GM12878 (cell line): ENCODE data around the gene PRC1. TPM values are rescaled to one million over a fixed set of nuclear protein-coding genes. Genes with fewer than 3 reads are reported as not detected.

Experiments
- ATF2 ChIP-seq: IDR thresholded peaks from 2 replicates; pipeline ENCODE4 v1.6.1; 2012; ENCODE audit warnings: low read length, inconsistent platforms
- ESRRA ChIP-seq: IDR thresholded peaks from 2 replicates; pipeline ENCODE4 v1.6.1; 2012; ENCODE audit warnings: mild to moderate bottlenecking, low read length, improper control_type of control experiment
- GABPA ChIP-seq: IDR thresholded peaks from 2 replicates; pipeline ENCODE4 v1.6.1; 2014; ENCODE audit warnings: antibody characterized with exemption, low read depth, mild to moderate bottlenecking, inconsistent platforms
- IRF4 ChIP-seq: IDR thresholded peaks from 2 replicates; pipeline ENCODE4 v1.6.1; 2011; ENCODE audit warnings: low read depth, low read length
- MXI1 ChIP-seq: fragments of 150-350 bp; IDR thresholded peaks from 2 replicates; pipeline ENCODE4 v1.6.1; 2011; ENCODE audit warnings: low read depth, mild to moderate bottlenecking, inconsistent platforms, low read length, improper control_type of control experiment
- NKRF ChIP-seq: fragments of 450-650 bp; conservative IDR thresholded peaks from 2 replicates; pipeline ENCODE4 v1.6.1; 2017; ENCODE audit warnings: mild to moderate bottlenecking, moderate library complexity
- RBBP5 ChIP-seq: fragments of 200-600 bp; sonication (generic); conservative IDR thresholded peaks from 2 replicates; pipeline ENCODE4 v1.6.1; 2016
- SREBF2 ChIP-seq: IDR thresholded peaks from 2 replicates; pipeline ENCODE4 v1.6.1; 2012; ENCODE audit warnings: mild to moderate bottlenecking, low read length
- SUZ12 ChIP-seq: fragments of 200-600 bp; sonication (generic); IDR thresholded peaks from one replicate; pipeline ENCODE4 v1.6.1; 2018; ENCODE audit warnings: antibody characterized with exemption, mild to moderate bottlenecking; ENCODE audit not compliant: unreplicated experiment
- YY1 ChIP-seq: IDR thresholded peaks from 2 replicates; pipeline ENCODE4 v1.6.1; 2011; ENCODE audit warnings: low read depth, mild to moderate bottlenecking, low read length
- polyA plus RNA-seq, 11 experiments: library from polyadenylated mRNA; depleted of rRNA in 4 of 11; unstranded in 6 of 11; stranded (reverse) in 5 of 11; fragments of >200 nt; fragmentation: Nextera tagmentation in 4 of 11; fragmentation: Illumina TruSeq in 1 of 11; extraction: Ambion mirVana in 4 of 11; extraction: Trizol in 1 of 11; gene quantifications; 1 replicate in 1 of 11; 2 replicates in 10 of 11; pipeline versions ENCODE4 v1.2.1 to v1.2.3, GENCODE V29; 2011 to 2016; ENCODE audit warnings: inconsistent platforms in 2 of 11, missing spikeins in 2 of 11, low read depth in 1 of 11
- total RNA-seq, 4 experiments: library from RNA; depleted of rRNA in 3 of 4; stranded (reverse); fragments of >200 nt in 3 of 4; fragmentation: Illumina TruSeq in 1 of 4; extraction: Trizol in 1 of 4; gene quantifications; 2 replicates each; pipeline versions ENCODE4 v1.2.1 to v1.2.3, GENCODE V29; 2013 to 2021
- TF ChIP-seq, protein P1 (sequence below): IDR thresholded peaks from 2 replicates; pipeline ENCODE4 v1.6.1; 2012; ENCODE audit warnings: low read depth, low read length, improper control_type of control experiment
- TF ChIP-seq, protein P2 (sequence below): fragments of 450-650 bp; IDR thresholded peaks from 2 replicates; pipeline ENCODE4 v1.6.1; 2017; ENCODE audit warnings: low read depth, mild to moderate bottlenecking, moderate library complexity

PRC1 gene
- total and polyA plus RNA-seq, 10 of the 15 experiments (the other 5 are each of a cell fraction or from before 2014, with no cell fraction given): 100 to 241 (median 131) TPM

DNA sequence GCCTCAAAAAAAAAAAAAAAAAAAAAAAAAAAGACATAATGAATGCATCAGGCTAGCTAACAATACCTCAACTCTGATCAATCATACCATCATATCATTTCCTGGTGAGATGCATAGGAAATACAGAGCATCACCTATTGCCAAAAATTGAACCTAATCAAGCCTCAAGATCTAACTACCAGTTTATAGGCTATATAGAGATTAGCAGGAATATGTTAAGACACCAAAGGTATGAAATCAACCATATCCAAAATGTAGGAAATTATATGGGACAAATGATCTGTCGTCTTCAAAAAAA is 28.4 kb upstream of the PRC1 start (continued):
- no peak for TF ChIP-seq NKRF
- TF ChIP-seq, protein P1, sequence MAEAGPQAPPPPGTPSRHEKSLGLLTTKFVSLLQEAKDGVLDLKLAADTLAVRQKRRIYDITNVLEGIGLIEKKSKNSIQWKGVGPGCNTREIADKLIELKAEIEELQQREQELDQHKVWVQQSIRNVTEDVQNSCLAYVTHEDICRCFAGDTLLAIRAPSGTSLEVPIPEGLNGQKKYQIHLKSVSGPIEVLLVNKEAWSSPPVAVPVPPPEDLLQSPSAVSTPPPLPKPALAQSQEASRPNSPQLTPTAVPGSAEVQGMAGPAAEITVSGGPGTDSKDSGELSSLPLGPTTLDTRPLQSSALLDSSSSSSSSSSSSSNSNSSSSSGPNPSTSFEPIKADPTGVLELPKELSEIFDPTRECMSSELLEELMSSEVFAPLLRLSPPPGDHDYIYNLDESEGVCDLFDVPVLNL: no peak
- no peak for TF ChIP-seq YY1
- TF ChIP-seq RBBP5: no peak
- no peak for TF ChIP-seq ESRRA
- TF ChIP-seq SUZ12: no peak
- TF ChIP-seq GABPA: no peak
- 0 out of 2 replicates have a peak, but pooled peaks have one; percentile 29 for TF ChIP-seq ATF2
- no peak for TF ChIP-seq SREBF2
- TF ChIP-seq MXI1: no peak
- no peak for TF ChIP-seq IRF4
- TF ChIP-seq, protein P2, sequence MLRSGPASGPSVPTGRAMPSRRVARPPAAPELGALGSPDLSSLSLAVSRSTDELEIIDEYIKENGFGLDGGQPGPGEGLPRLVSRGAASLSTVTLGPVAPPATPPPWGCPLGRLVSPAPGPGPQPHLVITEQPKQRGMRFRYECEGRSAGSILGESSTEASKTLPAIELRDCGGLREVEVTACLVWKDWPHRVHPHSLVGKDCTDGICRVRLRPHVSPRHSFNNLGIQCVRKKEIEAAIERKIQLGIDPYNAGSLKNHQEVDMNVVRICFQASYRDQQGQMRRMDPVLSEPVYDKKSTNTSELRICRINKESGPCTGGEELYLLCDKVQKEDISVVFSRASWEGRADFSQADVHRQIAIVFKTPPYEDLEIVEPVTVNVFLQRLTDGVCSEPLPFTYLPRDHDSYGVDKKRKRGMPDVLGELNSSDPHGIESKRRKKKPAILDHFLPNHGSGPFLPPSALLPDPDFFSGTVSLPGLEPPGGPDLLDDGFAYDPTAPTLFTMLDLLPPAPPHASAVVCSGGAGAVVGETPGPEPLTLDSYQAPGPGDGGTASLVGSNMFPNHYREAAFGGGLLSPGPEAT: 0 out of 2 replicates have a peak, but pooled peaks have one; percentile 19
